Activated CD8-positive, alpha-beta T cell treated with anti-CD3 and anti-CD28 coated beads for 36 hours (primary cell): ENCODE measurements around the gene ZCWPW1. TPM values are rescaled to one million over a fixed set of nuclear protein-coding genes. Genes with fewer than 3 reads are reported as not detected.
"Not testable (repeated sequence)": the region's sequence is repeated elsewhere in the genome, so short reads cannot be mapped to it uniquely, and the experiment has no call there.

Experiments used
- ATAC-seq: fragments of 200-7000 bp; cut with Tn5 transposase; one replicate; pipeline ENCODE4 v1.10.0; 2021; ENCODE audit warnings: mild to moderate bottlenecking, moderate library complexity
- CTCF ChIA-PET: fragments of 350-600 bp; sonication (Branson Sonifier 250); formaldehyde crosslinking; loops from one replicate; lab custom pipeline; 2021; ENCODE audit warnings: antibody characterized with exemption; lab: Charles Lee
- POLR2A ChIA-PET: fragments of 350-600 bp; sonication (Branson Sonifier 250); formaldehyde crosslinking; loops from one replicate; lab custom pipeline; 2021; ENCODE audit warnings: antibody characterized with exemption; lab: Charles Lee
- DNase-seq: peaks from one replicate; pipeline ENCODE4 v3.0.0-alpha.2; 2020
- H3K27ac Mint-ChIP-seq: one replicate; pipeline ENCODE4 v1.8.0; 2021; ENCODE audit warnings: mild to moderate bottlenecking, mixed read lengths
- H3K27me3 Mint-ChIP-seq: one replicate; pipeline ENCODE4 v1.8.0; 2021; ENCODE audit warnings: mixed read lengths
- H3K36me3 Mint-ChIP-seq: one replicate; pipeline ENCODE4 v1.8.0; 2021; ENCODE audit warnings: low read depth, mixed read lengths
- H3K4me1 Mint-ChIP-seq: one replicate; pipeline ENCODE4 v1.8.0; 2021; ENCODE audit warnings: low read depth, mixed read lengths
- H3K4me3 Mint-ChIP-seq: one replicate; pipeline ENCODE4 v1.8.0; 2021; ENCODE audit warnings: mild to moderate bottlenecking, moderate library complexity, mixed read lengths
- H3K9me3 Mint-ChIP-seq: one replicate; pipeline ENCODE4 v1.8.0; 2021; ENCODE audit warnings: mixed read lengths
- intact Hi-C: fragments of 100-400 bp; cut with micrococcal nuclease; formaldehyde crosslinking; loops from one replicate; pipeline ENCODE4 v1.10.0; 2022
- total RNA-seq, 2 experiments: library from RNA; stranded (reverse); gene quantifications; one replicate each; pipeline ENCODE4 v1.2.3, GENCODE V29; 2021
- TF ChIP-seq, protein P1 (sequence below): fragments of 200-600 bp; IDR thresholded peaks from one replicate; pipeline ENCODE4 v1.8.0; 2022; ENCODE audit warnings: antibody characterized with exemption, mild to moderate bottlenecking

Gene ZCWPW1
- total RNA-seq, 2 experiments from 2014 or later, result 2.5 to 3.6 TPM

DNA sequence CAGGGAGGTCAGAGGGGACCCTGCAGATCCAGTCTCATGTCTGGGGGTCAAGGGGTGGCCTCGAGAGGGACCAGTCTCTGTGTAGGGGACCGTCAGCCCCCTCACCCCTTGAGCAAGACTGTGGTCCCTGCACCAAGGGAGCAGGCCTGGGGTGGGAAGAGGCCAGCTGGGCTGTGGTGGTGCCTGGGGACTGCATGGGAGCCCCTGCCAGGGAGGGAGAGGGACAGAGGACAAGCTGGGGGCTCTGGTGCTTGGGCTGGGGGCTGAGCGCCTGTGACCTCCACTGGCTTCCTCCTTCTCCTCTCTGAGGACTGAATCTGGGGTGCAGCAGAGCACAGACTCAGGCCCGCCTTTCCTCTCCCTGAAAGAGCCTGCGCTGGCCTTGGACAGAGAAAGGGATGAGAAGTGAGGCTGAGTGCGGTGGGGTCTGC is 71.4 kb downstream of the ZCWPW1 start:
- peaks cover 53% of the 10 kb centered on the region for H3K36me3 Mint-ChIP-seq
- peak overlapping the region; percentile 11 for H3K27ac Mint-ChIP-seq
- H3K4me3 Mint-ChIP-seq, result no peak overlapping the region
- H3K27me3 Mint-ChIP-seq, result no peaks in the 10 kb centered on the region
- ATAC-seq, result no peak
- H3K4me1 Mint-ChIP-seq, result peaks cover 19% of the 10 kb centered on the region
- ChIA-PET POLR2A (interaction anchor here (1.4 kb wide), 1 partner anchor 10 kb away, joined by 5 read pairs; no protein-coding TSS in a partner anchor), CTCF (no interaction called here)
- intact Hi-C loops, result no loop called here
- TF ChIP-seq, protein P1, sequence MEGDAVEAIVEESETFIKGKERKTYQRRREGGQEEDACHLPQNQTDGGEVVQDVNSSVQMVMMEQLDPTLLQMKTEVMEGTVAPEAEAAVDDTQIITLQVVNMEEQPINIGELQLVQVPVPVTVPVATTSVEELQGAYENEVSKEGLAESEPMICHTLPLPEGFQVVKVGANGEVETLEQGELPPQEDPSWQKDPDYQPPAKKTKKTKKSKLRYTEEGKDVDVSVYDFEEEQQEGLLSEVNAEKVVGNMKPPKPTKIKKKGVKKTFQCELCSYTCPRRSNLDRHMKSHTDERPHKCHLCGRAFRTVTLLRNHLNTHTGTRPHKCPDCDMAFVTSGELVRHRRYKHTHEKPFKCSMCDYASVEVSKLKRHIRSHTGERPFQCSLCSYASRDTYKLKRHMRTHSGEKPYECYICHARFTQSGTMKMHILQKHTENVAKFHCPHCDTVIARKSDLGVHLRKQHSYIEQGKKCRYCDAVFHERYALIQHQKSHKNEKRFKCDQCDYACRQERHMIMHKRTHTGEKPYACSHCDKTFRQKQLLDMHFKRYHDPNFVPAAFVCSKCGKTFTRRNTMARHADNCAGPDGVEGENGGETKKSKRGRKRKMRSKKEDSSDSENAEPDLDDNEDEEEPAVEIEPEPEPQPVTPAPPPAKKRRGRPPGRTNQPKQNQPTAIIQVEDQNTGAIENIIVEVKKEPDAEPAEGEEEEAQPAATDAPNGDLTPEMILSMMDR, result no peak
- DNase-seq, result no peak
- H3K9me3 Mint-ChIP-seq, result no peaks in the 10 kb centered on the region

DNA sequence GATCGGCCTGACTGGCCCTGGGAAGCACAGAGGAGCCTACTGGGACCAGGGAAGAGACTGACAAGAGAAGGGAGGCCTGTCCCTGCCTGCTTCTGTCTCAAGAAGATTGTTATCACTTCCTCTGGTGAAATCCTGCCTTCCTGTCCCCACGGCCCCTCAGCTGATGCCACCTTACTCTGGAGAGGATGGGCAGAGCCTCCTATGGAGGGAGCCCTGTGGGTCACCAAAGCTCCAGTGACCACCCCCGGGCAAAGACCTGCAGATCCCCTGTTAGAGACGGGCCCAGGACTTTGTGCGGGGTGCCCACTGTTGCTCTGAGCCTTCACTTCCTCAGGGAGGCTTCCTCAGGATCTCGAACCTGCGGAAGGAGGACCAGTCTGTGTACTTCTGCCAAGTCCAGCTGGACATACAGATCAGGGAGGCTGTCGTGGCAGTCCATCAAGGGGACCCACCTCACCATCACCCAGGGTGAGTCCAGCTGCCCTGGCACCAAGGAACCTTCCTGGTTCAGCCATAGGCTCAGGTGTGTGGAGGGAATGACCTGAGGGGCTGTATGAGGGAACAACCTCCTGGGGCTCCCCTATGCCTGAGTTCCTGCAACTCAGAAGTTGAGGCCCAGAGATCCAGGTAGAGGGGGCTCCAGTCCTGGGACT is 72.0 kb downstream of the ZCWPW1 start:
- ChIA-PET POLR2A (interaction anchor here (1.4 kb wide), 1 partner anchor 9 kb away, joined by 5 read pairs; no protein-coding TSS in a partner anchor), CTCF (no interaction called here)
- DNase-seq (no peak), ATAC-seq (no peak)
- TF ChIP-seq, protein P1, result no peak
- Mint-ChIP-seq H3K27me3 (no peaks in the 10 kb centered on the region), H3K9me3 (no peaks in the 10 kb centered on the region), H3K4me3 (no peak overlapping the region), H3K27ac (peak overlapping the region; percentile 46), H3K4me1 (peaks cover 23% of the 10 kb centered on the region), H3K36me3 (peaks cover 50% of the 10 kb centered on the region)
- intact Hi-C loops, result no loop called here

DNA sequence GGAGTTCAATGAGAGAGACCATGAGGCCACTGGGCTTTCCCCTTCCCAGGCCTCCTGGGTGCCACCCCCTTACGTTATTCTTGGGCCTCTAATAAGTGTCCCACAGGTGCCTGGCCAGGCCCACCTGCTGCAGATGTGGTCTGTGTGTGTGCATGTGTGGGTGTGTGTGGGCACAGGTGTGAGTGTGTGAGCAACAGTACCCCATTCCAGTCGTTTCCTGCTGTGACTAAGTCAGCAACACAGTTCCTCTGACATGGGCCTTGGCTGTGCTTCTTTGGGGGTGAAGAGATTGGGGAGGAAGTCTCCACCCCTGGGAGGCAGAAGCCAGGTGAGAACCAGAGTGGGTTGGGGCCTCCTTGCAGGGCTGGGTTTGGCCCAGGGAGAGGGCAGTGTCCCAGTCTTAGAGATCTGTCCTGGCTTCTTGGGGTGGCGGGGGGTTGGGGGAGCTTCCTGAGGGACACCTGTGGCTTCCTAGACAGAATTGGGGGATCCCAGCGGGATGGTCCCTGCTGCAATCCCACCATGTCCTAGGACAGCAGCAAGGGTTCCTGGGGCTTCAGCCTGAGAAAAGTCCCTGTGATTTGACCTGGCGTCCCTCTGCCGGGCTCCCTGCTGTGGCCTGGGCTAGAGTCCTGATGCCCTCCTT is 74.7 kb downstream of the ZCWPW1 start:
- TF ChIP-seq, protein P1, result no peak
- Mint-ChIP-seq H3K4me3 (peak overlapping the region; percentile 36), H3K27ac (peak overlapping the region; percentile 89), H3K36me3 (peaks cover 52% of the 10 kb centered on the region), H3K4me1 (peaks cover 37% of the 10 kb centered on the region), H3K9me3 (no peaks in the 10 kb centered on the region), H3K27me3 (no peaks in the 10 kb centered on the region)
- POLR2A ChIA-PET, result interaction anchor here (1.0 to 4.3 kb wide), 3 partner anchors 9 to 36 kb away, joined by 3 to 26 read pairs (median 3); no protein-coding TSS in a partner anchor
- ATAC-seq (peak; percentile 73), DNase-seq (peak; percentile 81)
- CTCF ChIA-PET, result interaction anchor here (0.7 to 1.7 kb wide), 5 partner anchors 9 to 165 kb away, joined by 3 to 6 read pairs (median 3); no protein-coding TSS in a partner anchor
- intact Hi-C loops, result no loop called here

DNA sequence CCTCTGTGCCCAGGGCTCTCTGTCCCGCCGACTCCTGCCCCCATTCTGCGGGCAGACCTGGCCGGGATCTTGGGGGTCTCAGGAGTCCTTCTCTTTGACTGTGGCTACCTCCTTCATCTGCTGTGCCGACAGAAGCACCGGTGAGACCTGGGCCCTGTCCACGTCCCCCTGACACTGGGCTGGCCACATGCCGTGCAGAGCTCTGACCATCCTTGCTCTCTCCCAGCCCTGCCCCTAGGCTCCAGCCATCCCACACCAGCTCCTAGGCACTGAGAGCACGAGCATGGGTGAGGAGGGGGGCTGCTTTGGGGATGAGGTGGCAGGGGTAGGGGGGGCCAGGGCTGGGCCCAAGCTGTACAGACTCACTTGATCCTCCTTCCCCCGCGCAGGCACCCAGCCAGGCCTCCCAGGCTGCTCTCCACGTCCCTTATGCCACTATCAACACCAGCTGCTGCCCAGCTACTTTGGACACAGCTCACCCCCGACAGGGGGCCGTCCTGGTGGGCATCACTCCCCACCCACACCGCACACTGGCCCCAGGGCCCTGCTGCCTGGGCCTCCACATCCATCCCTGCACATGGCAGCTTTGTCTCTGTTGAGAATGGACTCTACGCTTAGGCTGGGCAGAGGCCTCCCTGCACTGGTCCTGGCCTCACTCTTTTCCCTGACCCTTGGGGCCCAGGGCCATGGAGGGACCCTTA is 75.4 kb downstream of the ZCWPW1 start:
- H3K4me3 Mint-ChIP-seq, result peak overlapping the region; percentile 36
- no peaks in the 10 kb centered on the region for H3K27me3 Mint-ChIP-seq
- ATAC-seq, result peak; percentile 3
- ChIA-PET CTCF (interaction anchor here (1.0 to 1.7 kb wide), 2 partner anchors 8 to 55 kb away, joined by 4 to 6 read pairs; no protein-coding TSS in a partner anchor), POLR2A (interaction anchor here (0.5 to 4.3 kb wide), 4 partner anchors 12 to 277 kb away, joined by 3 to 26 read pairs (median 3); no protein-coding TSS in a partner anchor)
- no peak for DNase-seq
- intact Hi-C loops, result no loop called here
- peak overlapping the region; percentile 89 for H3K27ac Mint-ChIP-seq
- H3K36me3 Mint-ChIP-seq, result peaks cover 55% of the 10 kb centered on the region
- peaks cover 37% of the 10 kb centered on the region for H3K4me1 Mint-ChIP-seq
- H3K9me3 Mint-ChIP-seq, result no peaks in the 10 kb centered on the region
- TF ChIP-seq, protein P1, result no peak

DNA sequence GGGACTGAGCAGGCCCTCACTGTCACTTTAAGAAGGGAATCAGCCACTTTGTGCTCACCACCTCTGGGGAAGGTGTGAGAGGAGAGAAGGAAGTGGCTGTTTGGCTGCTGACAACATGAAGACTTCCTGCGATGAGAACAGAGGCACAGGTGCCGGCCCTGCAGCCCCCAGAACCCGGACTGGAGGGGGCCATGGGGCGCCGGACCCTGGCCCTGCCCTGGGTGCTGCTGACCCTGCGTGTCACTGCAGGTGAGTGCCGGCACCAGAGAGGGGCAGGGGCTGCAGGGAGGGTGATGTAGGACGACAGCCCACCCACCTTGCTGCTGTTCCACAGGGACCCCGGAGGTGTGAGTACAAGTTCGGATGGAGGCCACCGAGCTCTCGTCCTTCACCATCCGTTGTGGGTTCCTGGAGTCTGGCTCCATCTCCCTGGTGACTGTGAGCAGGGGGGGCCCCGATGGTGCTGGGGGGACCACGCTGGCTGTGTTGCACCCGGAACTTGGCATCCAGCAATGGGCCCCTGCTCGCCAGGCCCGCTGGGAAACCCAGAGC is 76.2 kb downstream of the ZCWPW1 start:
- H3K4me3 Mint-ChIP-seq, result peak overlapping the region; percentile 33
- ChIA-PET CTCF (interaction anchor here (1.0 to 1.7 kb wide), 2 partner anchors 8 to 55 kb away, joined by 4 to 6 read pairs; no protein-coding TSS in a partner anchor), POLR2A (interaction anchor here (0.5 to 4.3 kb wide), 3 partner anchors 13 to 276 kb away, joined by 3 to 26 read pairs (median 3); no protein-coding TSS in a partner anchor)
- H3K27me3 Mint-ChIP-seq, H3K9me3 Mint-ChIP-seq, DNase-seq, intact Hi-C loops: not testable (repeated sequence)
- H3K36me3 Mint-ChIP-seq, result peaks cover 57% of the 10 kb centered on the region
- peak overlapping the region; percentile 89 for H3K27ac Mint-ChIP-seq
- ATAC-seq, result peak; percentile 73
- H3K4me1 Mint-ChIP-seq, result peaks cover 39% of the 10 kb centered on the region
